Endothelial cell of umbilical vein (primary cell): ENCODE data around the gene ZEB1.

ENCODE experiments used
- CTCF ChIP-seq, 2 donors: IDR thresholded peaks; 1 replicate in 1 of 2; 2 replicates in 1 of 2; pipeline ENCODE4 v1.5.1; 2011; ENCODE audit warnings: low read length in 2 of 2, mild to moderate bottlenecking in 2 of 2, moderate library complexity in 2 of 2, control low read depth in 1 of 2, inconsistent platforms in 1 of 2, low read depth in 1 of 2; ENCODE audit not compliant: insufficient read depth in 1 of 2; ENCODE audit errors: extremely low read depth in 1 of 2
- EZH2 ChIP-seq: IDR thresholded peaks from 2 replicates; pipeline ENCODE4 v1.6.1; 2012; ENCODE audit warnings: borderline replicate concordance, low read depth, mild to moderate bottlenecking, moderate library complexity, low read length, inconsistent platforms; ENCODE audit not compliant: severe bottlenecking
- FOS ChIP-seq: IDR thresholded peaks from 2 replicates; pipeline ENCODE4 v1.6.1; 2011; ENCODE audit warnings: mild to moderate bottlenecking, low read length, moderate library complexity, borderline replicate concordance; ENCODE audit not compliant: insufficient read depth
- MYC ChIP-seq: IDR thresholded peaks from one replicate; pipeline ENCODE4 v1.6.1; 2011; ENCODE audit warnings: mild to moderate bottlenecking, low read depth, low read length
- POLR2A ChIP-seq: IDR thresholded peaks from 2 replicates; pipeline ENCODE4 v1.6.1; 2012; ENCODE audit warnings: low read depth, mild to moderate bottlenecking, control low read depth, low read length
- POLR2AphosphoS5 ChIP-seq: IDR thresholded peaks from 2 replicates; pipeline ENCODE4 v1.6.1; 2012; ENCODE audit warnings: low read depth, mild to moderate bottlenecking, control low read depth, low read length, moderate library complexity; ENCODE audit not compliant: insufficient read depth

GRCh38 chr10:31353574-31353973 is 34.6 kb downstream of the ZEB1 start:
- TF ChIP-seq CTCF (IDR thresholded peaks at IDR 0.05; ENCODE audit: extremely low read depth in 1 of 2, insufficient read depth in 1 of 2, low read depth in 1 of 2, low read length in 2 of 2) (no peak), EZH2 (no peak), POLR2A (no peak), FOS (peak; percentile 60), POLR2AphosphoS5 (no peak), MYC (no peak)
